Hepatocyte (in vitro differentiated cells): ENCODE results near the gene SCYL2. TPM values are rescaled to one million over a fixed set of nuclear protein-coding genes. Genes with fewer than 3 reads are reported as not detected.
A peak's percentile ranks its signal among the peaks of the same experiment; 100 is the strongest.
"Not testable (repeated sequence)": the region's sequence is repeated elsewhere in the genome, so short reads cannot be mapped to it uniquely, and the experiment has no call there.

Experiments
- DNase-seq: peaks from one replicate; pipeline ENCODE4 v3.0.0-alpha.2; 2016; ENCODE audit warnings: low spot score
- H2AFZ ChIP-seq: fragments of 200-600 bp; sonication (generic); 2 replicates; pipeline ENCODE4 v1.6.0; 2016; ENCODE audit warnings: antibody characterized with exemption, mild to moderate bottlenecking
- H3K27ac ChIP-seq: fragments of 200-600 bp; sonication (generic); 2 replicates; pipeline ENCODE4 v1.5.1; 2016; ENCODE audit warnings: mild to moderate bottlenecking
- H3K27me3 ChIP-seq: fragments of 200-600 bp; sonication (generic); 2 replicates; pipeline ENCODE4 v1.6.1; 2016
- H3K36me3 ChIP-seq: fragments of 200-600 bp; sonication (generic); replicated peaks from 2 replicates; pipeline ENCODE4 v1.5.1; 2016; ENCODE audit warnings: low read depth; ENCODE audit not compliant: insufficient read depth
- H3K4me1 ChIP-seq: fragments of 200-600 bp; sonication (generic); 2 replicates; pipeline ENCODE4 v1.5.1; 2016; ENCODE audit warnings: mild to moderate bottlenecking, moderate library complexity; ENCODE audit not compliant: insufficient read depth
- H3K4me2 ChIP-seq: fragments of 200-600 bp; sonication (generic); 2 replicates; pipeline ENCODE4 v1.6.0; 2016
- H3K4me3 ChIP-seq: fragments of 200-600 bp; sonication (generic); 2 replicates; pipeline ENCODE4 v1.5.1; 2016; ENCODE audit warnings: mild to moderate bottlenecking
- H3K79me2 ChIP-seq: fragments of 200-600 bp; sonication (generic); 2 replicates; pipeline ENCODE4 v1.6.0; 2017; ENCODE audit warnings: mild to moderate bottlenecking
- H3K9me2 ChIP-seq: fragments of 200-600 bp; sonication (generic); replicated peaks from 2 replicates; pipeline ENCODE4 v1.6.0; 2017; ENCODE audit warnings: mild to moderate bottlenecking; ENCODE audit not compliant: insufficient read depth
- H3K9me3 ChIP-seq: fragments of 200-600 bp; sonication (generic); 2 replicates; pipeline ENCODE4 v1.5.1; 2016; ENCODE audit warnings: low read depth, mild to moderate bottlenecking
- H4K20me1 ChIP-seq: fragments of 200-600 bp; sonication (generic); 2 replicates; pipeline ENCODE4 v1.6.0; 2016; ENCODE audit warnings: mild to moderate bottlenecking; ENCODE audit not compliant: insufficient read depth, poor library complexity, severe bottlenecking
- CTCF ChIP-seq: fragments of 200-600 bp; sonication (generic); IDR thresholded peaks from 2 replicates; pipeline ENCODE4 v1.5.1; 2016; ENCODE audit warnings: antibody characterized with exemption, mild to moderate bottlenecking; ENCODE audit not compliant: poor library complexity
- EZH2 ChIP-seq: fragments of 200-600 bp; sonication (generic); IDR thresholded peaks from 2 replicates; pipeline ENCODE4 v1.6.1; 2016; ENCODE audit warnings: antibody characterized with exemption, mild to moderate bottlenecking, borderline replicate concordance
- EZH2phosphoT487 ChIP-seq: fragments of 200-600 bp; sonication (generic); IDR thresholded peaks from one replicate; pipeline ENCODE4 v1.6.1; 2018; ENCODE audit warnings: antibody characterized with exemption, mild to moderate bottlenecking, low read depth, moderate library complexity; ENCODE audit not compliant: unreplicated experiment, severe bottlenecking
- WGBS: methylation state at CpG from one replicate; pipeline ENCODE4 v1.1.6; 2016; ENCODE audit warnings: low lambda C conversion rate; ENCODE audit errors: missing lambda C conversion rate; 5-methylcytosine and 5-hydroxymethylcytosine counted together
- polyA plus RNA-seq: library from polyadenylated mRNA; unstranded; fragments of >200 nt; fragmentation: Nextera tagmentation; extraction: Ambion mirVana; gene quantifications from 2 replicates; pipeline ENCODE4 v1.2.1, GENCODE V29; 2016
- total RNA-seq: library from RNA; depleted of rRNA; stranded (reverse); fragments of >200 nt; gene quantifications from 2 replicates; pipeline ENCODE4 v1.2.3, GENCODE V29; 2014

The SCYL2 gene
- total RNA-seq (55.0 and 74.5 TPM in 2 replicates), polyA plus RNA-seq (17.2 and 18.0 TPM in 2 replicates)

- WGBS, result under 1% methylated on average over 32 of the region's 62 CpGs
- Histone ChIP-seq H3K4me1 (peaks cover 17% of the 10 kb centered on the region), H3K4me2 (peak within 1 kb of the TSS; percentile 81), H3K4me3 (peak within 1 kb of the TSS; percentile 57), H3K36me3 (no peaks in the 10 kb centered on the region), H3K9me3 (no peaks in the 10 kb centered on the region), H3K79me2 (peaks cover 44% of the 10 kb centered on the region), H4K20me1 (peaks cover 29% of the 10 kb centered on the region), H3K27ac (peak within 1 kb of the TSS; percentile 98), H3K9me2 (no peaks in the 10 kb centered on the region), H3K27me3 (no peaks in the 10 kb centered on the region), H2AFZ (peak within 1 kb of the TSS; percentile 79)
- DNase-seq, result peak; percentile 98
- TF ChIP-seq EZH2, result no peak
- TF ChIP-seq CTCF, result no peak
- no peak for TF ChIP-seq EZH2phosphoT487
Measured at GRCh38 chr12:100266835-100267602, at the start of gene SCYL2, which contains the start of gene DEPDC4. TSS of gene SCYL2 (plus strand) at chr12:100267177. CDS start at chr12:100282971, 15,794 bp downstream. TSS of gene DEPDC4 (minus strand) at chr12:100267079. CDS start at chr12:100267076, 3 bp downstream.

GRCh38 chr12:100219328-100220109 is 47.5 kb upstream of the SCYL2 start:
- no peaks in the 10 kb centered on the region for H3K36me3 ChIP-seq
- no peaks in the 10 kb centered on the region for H3K9me2 ChIP-seq
- no peak overlapping the region for H3K27ac ChIP-seq
- no peak for TF ChIP-seq EZH2phosphoT487
- TF ChIP-seq EZH2, result no peak
- no peak for TF ChIP-seq CTCF
- no peak for DNase-seq
- peak overlapping the region; percentile 11 for H3K4me2 ChIP-seq
- no peaks in the 10 kb centered on the region for H3K27me3 ChIP-seq
- no peaks in the 10 kb centered on the region for H3K79me2 ChIP-seq
- 55% methylated on average over 5 of the region's 5 CpGs for WGBS
- peaks cover 10% of the 10 kb centered on the region for H3K4me1 ChIP-seq
- H3K9me3 ChIP-seq, result no peaks in the 10 kb centered on the region
- no peak overlapping the region for H3K4me3 ChIP-seq
- H4K20me1 ChIP-seq, result no peaks in the 10 kb centered on the region
- H2AFZ ChIP-seq, result no peak overlapping the region

GRCh38 chr12:100221523-100221922 is 45.5 kb upstream of the SCYL2 start:
- H3K36me3 ChIP-seq, result no peaks in the 10 kb centered on the region
- WGBS, result 92% methylated on average over 3 of the region's 3 CpGs

GRCh38 chr12:100222173-100222572 is 44.8 kb upstream of the SCYL2 start:
- not testable (repeated sequence) for DNase-seq, H2AFZ ChIP-seq, H4K20me1 ChIP-seq, H3K36me3 ChIP-seq, H3K9me3 ChIP-seq, H3K27me3 ChIP-seq, H3K4me1 ChIP-seq, H3K4me2 ChIP-seq, H3K9me2 ChIP-seq, H3K4me3 ChIP-seq, H3K79me2 ChIP-seq, H3K27ac ChIP-seq
- WGBS, result 98% methylated on average over 6 of the region's 6 CpGs

More at GRCh38 chr12:100221523-100221922, 45.5 kb upstream of the SCYL2 start:
- Histone ChIP-seq H3K27ac (no peak overlapping the region), H3K9me3 (no peaks in the 10 kb centered on the region), H3K4me3 (no peak overlapping the region), H3K79me2 (no peaks in the 10 kb centered on the region), H3K4me1 (peaks cover 7% of the 10 kb centered on the region), H3K9me2 (no peaks in the 10 kb centered on the region), H3K27me3 (no peaks in the 10 kb centered on the region), H2AFZ (no peak overlapping the region), H3K4me2 (no peak overlapping the region), H4K20me1 (no peaks in the 10 kb centered on the region)
- no peak for TF ChIP-seq EZH2phosphoT487
- no peak for TF ChIP-seq CTCF
- no peak for TF ChIP-seq EZH2
- no peak for DNase-seq
